DMS 273 (cell line): ENCODE data around the gene CCNJ.
"Not testable (repeated sequence)": the region's sequence is repeated elsewhere in the genome, so short reads cannot be mapped to it uniquely, and the experiment has no call there.

Experiments
- DNase-seq: peaks from one replicate; lab custom pipeline; 2025; ENCODE audit not compliant: unreplicated experiment; lab: John Stamatoyannopoulos, UW

Gene CCNJ, protein sequence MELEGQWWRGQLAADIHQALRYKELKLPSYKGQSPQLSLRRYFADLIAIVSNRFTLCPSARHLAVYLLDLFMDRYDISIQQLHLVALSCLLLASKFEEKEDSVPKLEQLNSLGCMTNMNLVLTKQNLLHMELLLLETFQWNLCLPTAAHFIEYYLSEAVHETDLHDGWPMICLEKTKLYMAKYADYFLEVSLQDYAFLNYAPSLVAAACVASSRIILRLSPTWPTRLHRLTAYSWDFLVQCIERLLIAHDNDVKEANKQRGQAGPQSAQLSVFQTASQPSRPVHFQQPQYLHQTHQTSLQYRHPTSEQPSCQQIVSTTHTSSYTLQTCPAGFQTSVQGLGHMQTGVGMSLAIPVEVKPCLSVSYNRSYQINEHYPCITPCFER

GRCh38 chr10:96043033-96043892 lies at the start of gene CCNJ:
CCNJ (plus strand) TSS chr10:96043583; CDS start chr10:96044394, 811 bp downstream.
- DNase-seq: peak; percentile 92

DNA sequence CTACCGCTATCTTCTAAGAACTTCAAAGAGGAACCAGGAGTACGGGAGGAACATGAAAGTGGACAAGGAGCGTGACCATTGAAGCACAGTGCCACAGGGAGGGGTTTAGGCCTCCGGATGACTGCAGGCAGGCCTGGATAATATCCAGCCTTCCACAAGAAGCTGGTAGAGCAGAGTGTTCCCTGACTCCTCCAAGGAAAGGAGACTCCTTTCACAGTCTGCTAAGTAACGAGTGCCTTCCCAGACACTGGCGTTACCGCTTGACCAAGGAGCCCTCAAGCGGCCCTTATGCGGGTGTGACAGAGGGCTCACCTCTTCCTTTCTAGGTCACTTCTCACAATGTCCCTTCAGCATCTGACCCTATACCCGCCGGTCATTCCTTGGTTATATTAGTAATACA lies 49.0 kb upstream of the CCNJ start:
- DNase-seq: not testable (repeated sequence)

GRCh38 chr10:95998255-95998784 lies 45.1 kb upstream of the CCNJ start:
- no peak for DNase-seq

GRCh38 chr10:96013956-96014355 lies 29.4 kb upstream of the CCNJ start:
- no peak for DNase-seq

DNA sequence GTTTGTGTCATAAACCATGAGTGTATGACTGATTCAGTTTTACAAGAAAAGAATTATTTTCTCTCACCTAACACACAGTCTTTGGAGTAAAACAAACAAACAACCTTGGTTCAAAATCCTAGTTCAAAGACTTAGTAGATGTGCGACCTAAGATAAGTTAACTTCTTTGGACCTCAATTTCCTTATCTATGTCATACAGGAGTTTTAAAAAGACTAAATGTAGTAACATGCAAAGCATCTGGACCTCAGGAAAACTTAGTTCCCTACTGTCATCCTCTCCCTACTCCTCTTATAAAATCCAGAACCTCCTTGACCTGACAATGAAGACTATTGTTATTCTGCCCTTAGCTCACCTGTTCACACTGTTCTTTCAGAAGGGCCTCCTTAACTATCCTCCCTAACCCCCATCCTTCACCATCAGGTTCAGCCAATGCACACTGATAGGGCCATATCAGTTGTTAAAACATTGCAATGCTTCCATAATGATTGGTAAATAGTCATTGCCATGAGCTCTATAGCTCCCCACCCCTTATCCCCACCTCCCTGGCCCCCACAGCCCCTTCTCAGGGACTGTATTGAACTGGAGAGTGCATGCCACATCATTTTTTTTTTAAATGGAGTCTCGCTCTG lies 28.8 kb upstream of the CCNJ start:
- DNase-seq: no peak

GRCh38 chr10:96017191-96017687 lies 26.1 kb upstream of the CCNJ start:
- peak; percentile 76 for DNase-seq

DNA sequence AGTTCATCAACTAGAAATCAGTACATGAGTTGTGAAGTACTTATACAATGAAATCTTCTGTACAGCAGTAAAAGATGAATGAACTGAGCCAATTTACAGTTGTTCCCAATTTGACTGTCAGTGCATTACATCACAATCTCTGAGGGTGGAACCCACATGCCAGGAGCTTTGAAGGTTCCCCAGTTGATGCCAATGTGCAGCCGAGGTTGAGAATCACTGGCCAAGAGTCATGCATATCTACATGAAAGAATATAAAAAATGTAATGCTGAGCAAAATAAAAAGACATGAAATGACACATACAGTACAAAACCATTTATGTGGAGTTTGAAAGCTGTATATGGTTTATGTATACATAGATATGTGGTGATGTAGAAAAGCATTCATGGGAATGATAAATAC lies 22.1 kb upstream of the CCNJ start:
- no peak for DNase-seq

GRCh38 chr10:96022739-96023138 lies 20.6 kb upstream of the CCNJ start:
- DNase-seq: no peak

GRCh38 chr10:96023168-96023567 lies 20.2 kb upstream of the CCNJ start:
- DNase-seq: no peak

GRCh38 chr10:96025566-96025965 lies 17.8 kb upstream of the CCNJ start:
- peak; percentile 28 for DNase-seq

- no peak for DNase-seq
These were observed 8.8 kb upstream of the CCNJ start for GRCh38 chr10:96034625-96035024.

DNA sequence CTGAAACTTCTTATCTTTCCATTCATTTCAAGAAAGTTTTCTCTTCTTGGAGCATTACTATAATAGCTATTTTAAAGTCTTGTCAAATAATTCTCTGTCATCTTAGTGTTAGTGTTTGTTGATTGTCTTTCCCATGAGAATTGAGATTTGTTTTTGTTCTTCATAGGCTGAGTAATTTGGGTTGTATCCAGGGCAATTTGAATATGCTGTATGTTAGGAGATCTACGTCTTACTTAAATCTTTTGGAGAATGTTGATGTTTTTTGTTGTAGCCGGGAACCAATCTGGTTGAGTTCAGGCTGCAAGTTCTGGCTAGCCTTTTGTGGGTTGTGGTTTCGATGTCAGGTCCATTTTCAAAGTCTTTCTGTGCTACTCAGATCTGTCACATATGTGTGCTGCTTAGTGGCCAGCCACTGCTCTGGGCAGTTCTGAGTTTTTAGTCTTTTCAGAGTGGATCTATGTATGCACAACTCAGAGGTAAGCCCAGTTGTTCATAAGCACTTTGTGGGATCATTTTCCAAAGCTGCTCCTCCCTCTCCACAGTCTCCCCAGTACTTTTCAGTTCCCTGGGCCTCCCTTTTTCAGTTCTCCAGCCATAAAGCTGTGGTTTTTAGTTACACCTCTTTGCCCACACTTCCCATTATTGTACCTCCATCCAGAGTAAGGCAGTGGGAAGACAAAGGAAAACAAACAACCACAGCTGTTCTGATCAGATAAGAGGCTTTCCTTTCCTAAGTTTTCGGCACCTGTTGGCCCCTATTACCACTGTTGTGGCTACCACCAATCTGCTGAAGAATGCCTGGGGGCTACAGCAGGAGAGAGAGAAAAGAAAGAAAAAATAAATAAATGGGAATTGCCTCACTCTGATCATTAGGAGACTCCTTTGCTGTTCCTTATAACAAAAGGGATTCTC lies 4.7 kb upstream of the CCNJ start:
- DNase-seq: no peak

DNA sequence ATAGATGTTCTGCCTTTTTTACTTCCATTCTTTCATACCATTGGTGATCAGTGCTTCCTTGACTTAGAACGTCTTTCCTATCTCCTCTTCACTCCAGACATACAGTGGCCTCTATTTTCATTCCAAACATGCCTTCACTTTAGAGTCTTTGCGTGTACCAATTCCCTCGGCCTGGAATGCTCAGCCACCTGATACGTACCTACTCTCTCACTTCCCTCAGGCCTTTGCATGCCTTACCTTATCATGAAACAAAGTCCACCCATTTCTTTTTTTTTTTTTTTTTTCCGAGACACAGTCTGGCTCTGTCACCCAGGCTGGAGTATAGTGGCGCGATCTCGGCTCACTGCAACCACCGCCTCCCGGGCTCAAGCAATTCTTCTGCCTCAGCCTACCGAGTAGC lies 2.2 kb upstream of the CCNJ start:
- DNase-seq: no peak

- peak; percentile 62 for DNase-seq
These were observed 721 bp downstream of the CCNJ start for GRCh38 chr10:96043893-96044715.

GRCh38 chr10:96044736-96045135 lies 1.4 kb downstream of the CCNJ start:
- DNase-seq: peak; percentile 23

DNA sequence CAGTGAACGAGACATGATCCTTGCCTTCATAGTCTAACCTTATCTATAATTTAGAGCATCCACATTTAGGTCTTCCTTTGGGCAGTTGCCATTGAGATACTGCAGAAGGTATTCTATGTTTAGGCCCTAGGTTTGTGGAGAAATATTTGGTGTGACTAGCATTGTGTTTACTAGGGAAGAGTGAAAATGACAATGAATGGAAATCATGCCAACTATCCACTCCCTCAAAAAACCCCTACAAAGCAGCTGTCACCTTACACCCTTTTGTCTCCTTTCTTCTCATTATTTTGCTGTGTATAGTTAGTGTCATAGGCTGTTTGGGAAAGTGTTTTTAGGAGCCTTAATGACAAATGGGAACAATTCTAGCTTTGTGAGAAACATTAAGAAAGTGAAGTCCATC lies 3.2 kb downstream of the CCNJ start:
- no peak for DNase-seq

GRCh38 chr10:96047004-96047649 lies 3.7 kb downstream of the CCNJ start:
- DNase-seq: no peak

- not testable (repeated sequence) for DNase-seq
These were observed 4.5 kb downstream of the CCNJ start for GRCh38 chr10:96047925-96048324.

DNA sequence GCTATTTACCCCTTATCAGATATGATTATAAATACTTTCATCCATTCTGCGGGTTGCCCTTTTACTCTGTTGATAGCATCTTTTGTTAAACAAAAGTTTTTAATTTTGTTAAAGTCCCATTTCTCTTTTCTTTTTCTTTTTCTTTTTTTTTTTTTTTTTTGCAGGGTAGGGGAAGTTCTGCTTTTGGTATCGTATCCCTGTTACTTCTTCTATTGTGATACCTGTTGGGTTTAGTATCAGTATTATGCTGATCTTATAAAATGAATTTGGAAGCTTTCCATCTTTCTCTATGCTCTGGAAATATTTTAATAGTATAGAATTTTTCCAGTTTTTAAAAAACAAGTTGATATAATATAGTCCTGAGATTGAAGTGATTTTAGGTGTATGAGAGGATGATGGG lies 6.0 kb downstream of the CCNJ start:
- no peak for DNase-seq
